ENCODE results near the gene STIM1.

The STIM1 gene

DNA sequence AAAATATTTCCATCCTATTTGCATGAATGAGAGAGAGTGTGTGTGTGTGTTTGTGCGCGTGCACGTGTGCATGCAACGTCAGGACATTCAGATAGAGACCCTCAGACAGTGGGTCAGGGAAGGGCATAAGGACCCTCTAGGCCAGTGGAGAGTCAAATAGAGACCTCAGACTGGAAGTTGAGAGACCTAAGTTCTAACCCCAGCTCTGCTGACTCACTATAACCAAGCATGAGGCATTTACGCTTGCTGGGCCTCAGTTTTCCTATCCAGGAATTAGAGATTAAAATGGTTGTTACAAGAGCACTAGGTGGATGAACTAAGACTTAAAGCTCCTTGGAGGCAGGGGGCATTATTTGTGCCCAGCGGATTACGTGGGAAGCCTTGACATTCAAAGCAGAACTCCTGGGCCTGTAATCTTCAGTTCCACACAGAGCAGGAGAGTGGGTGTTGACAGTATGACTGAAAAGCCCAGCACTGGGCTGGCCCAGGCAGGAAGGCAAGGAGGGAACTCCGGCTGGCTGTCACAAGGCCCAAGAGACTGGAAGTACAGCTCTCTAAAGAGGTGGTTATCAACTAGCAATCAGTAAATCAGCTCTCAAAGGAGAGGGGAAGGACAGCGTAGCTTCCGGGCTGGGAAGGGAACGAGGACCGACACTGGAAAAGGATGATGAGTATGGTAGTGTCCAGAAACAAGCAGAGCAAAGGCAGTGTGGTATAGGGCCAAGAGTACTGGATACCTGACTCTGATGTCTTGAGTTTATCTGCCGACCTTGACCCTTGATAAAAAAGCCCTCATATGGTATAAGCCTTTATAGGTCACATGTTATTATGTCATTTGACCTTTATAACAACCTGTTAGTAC, 23.9 kb upstream of the STIM1 start:
- DNase-seq, result no peak

DNA sequence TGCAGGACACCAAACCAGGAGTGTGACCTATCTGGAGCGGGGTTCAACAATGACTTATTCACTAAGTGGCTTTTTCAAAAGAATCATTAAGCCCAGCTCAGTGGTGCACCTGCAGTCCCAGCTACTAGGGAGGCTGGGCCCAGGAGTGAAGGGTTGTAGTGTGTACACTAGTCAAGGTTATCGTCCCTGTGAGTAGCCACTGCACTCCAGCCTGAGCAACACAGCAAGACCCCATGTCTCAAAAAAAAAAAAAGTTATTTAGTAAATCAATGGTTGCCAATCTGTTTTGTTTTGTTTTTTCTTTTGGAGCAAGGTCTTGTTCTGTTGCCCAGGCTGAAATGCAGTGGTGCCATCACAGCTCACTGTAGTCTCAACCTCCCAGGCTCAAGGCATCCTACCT, 22.6 kb upstream of the STIM1 start:
- DNase-seq, result no peak

DNA sequence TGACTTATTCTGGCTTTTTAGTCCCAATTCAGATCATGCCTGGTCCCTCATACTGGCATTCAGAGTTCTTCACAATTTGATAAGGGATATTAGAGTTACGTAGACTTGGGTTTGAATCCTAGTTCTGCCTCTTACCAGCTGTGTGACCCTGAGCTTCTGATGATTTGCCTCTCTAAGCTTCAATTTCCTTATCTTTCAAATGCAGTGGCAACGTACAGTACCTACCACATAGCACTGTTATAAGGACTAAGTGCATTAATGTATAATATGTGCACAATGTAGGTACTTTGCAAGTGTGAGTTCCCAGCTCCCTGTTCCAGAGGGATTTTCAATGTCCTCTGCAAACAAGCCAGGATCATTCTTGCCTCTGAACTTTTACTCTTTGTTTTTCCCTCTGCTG, 22.0 kb upstream of the STIM1 start:
- no peak for DNase-seq

- DNase-seq, result no peak
Measured at GRCh38 chr11:3834349-3834663, 21.2 kb upstream of the STIM1 start.

DNA sequence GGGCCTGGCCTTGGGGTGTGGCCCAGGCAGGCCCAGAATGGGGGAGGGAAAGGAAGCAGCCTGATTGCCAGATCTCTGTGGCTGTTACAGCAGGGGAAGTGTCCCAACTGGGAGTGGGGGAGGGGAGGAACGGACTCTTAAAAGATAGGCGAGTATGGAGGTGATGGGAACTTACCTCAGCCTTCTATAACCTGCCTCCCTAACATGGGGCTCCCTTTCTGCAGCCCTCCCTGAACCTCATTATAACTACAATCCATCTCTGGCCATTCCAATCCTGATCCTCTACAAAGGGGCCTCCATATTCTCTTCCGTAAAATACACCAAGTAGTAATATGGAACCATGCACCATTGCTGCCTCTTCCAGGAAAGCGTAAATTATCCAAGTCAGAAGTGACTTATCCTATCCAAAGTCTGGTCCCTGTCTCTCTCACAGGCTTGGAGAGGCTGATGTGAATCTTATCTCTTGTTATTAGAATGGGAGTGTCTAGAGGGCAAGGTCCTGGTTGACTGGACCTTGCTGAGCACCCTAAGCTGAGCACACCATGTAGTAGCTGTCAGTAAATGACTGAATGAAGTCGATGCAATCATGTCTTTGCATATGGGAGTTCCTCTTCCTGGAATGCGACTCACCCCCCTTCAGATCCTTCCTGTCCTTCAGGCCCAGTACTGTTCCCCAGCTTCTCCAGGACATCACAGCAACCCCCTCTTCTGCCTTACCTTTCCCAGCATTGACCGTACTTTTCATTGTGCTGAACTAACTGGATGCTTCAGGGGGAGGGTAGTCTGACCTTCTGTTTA, 20.6 kb upstream of the STIM1 start:
- DNase-seq, result no peak

DNA sequence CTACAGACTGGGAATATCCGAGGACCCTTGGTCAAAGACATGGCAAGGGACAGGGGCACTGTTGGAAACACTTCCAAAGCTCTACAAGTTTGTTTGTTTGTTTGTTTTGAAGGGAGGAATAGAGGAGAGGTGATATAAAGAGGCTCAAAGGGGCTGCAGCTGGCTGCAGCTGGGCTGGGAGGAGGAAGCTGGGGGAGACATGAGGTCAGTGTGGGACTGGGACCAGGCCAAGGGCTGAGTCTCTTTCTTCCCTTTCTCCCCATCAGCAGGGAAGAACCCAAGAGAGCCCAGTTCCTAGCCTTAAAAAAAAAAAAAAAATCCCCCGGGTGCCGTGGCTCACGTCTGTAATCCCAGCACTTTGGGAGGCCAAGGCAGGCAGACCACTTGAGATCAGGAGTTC, 19.7 kb upstream of the STIM1 start:
- no peak for DNase-seq

DNA sequence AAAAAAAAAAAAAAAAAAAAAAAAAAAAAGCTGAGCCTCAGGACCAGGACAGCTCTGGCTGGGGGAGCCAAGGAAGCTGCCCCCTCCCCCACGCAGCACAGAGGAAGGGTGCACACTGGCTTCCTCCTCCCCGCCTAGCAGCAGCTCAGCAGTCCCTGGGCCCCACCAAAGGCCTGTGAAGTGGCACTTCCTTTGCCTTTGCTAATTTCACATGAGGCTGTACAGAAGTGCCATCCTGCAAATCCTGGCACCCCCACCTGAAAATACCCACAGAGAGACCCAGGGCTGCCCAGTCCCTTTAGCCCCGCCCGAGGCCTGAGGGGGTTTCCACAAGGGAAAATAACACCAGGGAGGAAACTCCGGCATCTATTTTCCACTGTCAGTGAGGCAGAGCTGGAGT, 18.6 kb upstream of the STIM1 start:
- DNase-seq, result no peak

DNA sequence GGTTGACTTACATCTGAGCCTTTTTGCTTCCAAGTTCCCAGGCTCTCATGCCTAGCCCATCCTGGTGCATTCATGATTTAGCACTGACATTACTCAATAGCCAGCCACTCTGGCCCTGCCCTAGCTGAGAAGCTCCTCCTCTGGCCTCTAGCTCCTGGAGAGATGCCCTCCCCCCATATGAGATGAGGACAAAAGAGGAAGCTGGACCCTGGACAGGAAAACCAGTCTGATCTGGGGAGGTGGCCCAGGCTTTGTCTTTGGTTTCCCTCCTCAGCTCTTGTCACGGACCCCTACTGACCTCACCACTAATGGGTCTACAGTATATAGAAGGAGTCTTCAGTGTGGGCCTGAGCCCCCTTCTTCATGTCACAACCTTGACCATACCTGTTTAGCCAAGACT, 17.7 kb upstream of the STIM1 start:
- DNase-seq, result no peak

- DNase-seq, result no peak
Measured at GRCh38 chr11:3838504-3838903, 17.0 kb upstream of the STIM1 start.

DNA sequence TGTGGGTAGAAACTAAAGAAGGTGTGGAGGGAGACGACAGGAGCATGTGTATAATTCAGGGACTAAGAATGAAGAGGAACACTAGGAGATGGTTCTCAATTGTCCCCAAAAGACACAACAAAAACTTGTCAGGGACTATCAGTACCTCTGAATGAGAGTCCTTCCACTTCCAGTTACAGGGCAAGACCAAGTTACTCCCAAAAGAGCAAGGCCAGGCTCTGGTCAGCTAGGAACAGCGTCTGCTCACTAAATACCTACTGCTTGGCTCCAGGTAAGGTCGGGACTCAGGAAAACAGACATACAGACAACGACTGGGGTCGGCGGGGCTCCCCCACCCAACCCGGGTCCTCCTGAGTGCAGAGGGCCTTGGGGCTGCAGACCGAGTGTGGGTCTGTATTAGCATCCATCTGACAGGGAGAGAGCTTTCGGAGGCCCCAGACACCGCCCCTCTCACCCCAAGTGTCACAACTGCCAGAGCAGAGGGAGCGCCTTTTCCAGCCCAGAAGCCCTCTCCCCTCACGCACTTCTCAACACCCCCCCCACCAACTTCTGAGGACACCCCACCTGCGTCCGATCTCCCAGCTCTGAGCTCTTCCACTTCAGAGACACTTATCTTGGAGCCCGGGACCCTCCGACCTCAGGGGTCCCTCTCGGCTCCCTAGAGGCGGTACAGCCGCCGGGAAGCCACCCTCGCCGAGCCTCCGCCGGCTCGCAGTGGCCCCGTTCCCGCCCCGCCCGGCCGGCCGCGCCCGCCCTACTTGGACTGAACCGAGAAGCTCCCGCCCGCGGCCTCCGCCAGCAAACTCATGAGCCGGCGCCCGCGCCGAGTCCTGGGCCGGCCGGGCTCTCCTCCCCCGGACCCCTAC, 15.2 kb upstream of the STIM1 start:
- no peak for DNase-seq

- peak; percentile 48 for DNase-seq
Measured at GRCh38 chr11:3840870-3841425, 14.5 kb upstream of the STIM1 start, which contains the start of gene RHOG. Gene RHOG, minus strand, starts transcription at chr11:3840959. Its CDS starts 12,821 bp downstream, at chr11:3828138.

DNA sequence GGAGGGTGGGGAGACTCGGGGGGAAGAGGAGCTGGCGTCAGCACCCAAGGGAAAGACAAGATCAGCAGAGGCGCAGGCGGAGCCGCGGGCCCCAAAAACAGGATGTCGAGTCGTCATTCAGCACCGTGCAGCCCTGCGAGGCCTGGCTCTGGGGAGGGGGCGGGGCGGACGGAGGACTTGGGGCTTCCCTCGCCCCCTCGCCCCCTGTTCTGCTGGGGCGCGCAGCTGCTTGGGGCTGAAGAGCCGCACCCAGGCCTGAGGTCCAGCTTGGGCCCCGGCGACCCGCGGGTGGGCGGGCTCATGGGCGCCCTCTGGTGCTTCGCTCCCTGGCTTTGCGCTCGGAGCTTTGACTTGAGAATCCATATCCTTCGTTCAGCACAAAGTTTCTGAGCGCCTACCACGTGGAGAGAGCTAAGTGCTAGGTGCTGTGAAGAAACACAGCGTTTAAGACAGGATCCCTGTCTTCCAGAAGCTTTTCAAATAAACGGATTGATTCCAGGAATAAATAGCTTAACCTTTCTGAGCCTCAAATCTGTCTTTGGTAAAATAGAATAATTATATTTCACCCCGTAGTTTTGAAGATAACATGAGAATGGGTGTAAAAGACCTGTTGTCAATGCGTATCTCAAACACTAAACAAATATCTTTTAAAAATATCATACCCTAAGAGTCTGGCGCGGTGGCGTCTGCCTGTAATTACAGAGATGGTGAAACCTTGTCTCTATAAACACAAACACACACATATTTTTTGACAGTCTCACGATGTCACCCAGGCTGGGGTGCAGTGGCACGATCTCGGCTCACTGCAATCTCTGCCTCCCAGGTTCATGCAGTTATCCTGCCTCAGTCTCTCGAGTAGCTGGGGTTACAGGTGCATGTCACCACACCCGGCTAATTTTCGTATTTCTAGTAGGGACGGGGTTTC, 13.8 kb upstream of the STIM1 start:
- DNase-seq, result peak; percentile 66

GRCh38 chr11:3843326-3843725, 12.1 kb upstream of the STIM1 start:
- no peak for DNase-seq

- DNase-seq, result no peak
Measured at GRCh38 chr11:3845246-3845645, 10.2 kb upstream of the STIM1 start.

- DNase-seq, result no peak
Measured at GRCh38 chr11:3845670-3846069, 9.8 kb upstream of the STIM1 start.

DNA sequence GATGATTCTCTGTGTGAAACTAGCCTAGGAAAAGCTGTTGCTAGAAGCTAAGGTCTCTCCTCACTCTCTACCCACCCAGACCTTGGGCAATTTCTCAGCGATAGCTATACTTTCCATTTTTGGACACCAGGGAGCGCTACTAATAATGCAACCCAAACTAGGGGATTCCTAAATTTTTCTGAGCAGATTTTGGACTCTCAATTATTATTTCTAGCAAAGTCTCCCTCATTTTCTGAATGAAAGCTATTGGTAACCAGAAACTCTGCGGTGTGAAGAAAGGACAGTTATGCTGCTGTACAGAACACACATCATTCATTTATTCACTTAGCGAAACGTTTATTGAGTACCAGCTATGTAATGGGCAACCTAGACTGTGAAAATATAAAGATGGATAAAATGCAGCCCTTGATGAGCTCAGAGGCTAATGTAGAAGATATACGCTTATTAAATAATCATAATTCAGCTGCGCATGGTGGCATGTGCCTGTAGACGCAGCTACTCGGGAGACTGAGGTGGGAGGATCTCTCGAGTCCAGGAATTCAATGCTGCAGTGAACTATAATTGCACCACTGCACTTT, 6.1 kb upstream of the STIM1 start:
- no peak for DNase-seq

- DNase-seq, result no peak
Measured at GRCh38 chr11:3853545-3853842, 2.0 kb upstream of the STIM1 start.

DNA sequence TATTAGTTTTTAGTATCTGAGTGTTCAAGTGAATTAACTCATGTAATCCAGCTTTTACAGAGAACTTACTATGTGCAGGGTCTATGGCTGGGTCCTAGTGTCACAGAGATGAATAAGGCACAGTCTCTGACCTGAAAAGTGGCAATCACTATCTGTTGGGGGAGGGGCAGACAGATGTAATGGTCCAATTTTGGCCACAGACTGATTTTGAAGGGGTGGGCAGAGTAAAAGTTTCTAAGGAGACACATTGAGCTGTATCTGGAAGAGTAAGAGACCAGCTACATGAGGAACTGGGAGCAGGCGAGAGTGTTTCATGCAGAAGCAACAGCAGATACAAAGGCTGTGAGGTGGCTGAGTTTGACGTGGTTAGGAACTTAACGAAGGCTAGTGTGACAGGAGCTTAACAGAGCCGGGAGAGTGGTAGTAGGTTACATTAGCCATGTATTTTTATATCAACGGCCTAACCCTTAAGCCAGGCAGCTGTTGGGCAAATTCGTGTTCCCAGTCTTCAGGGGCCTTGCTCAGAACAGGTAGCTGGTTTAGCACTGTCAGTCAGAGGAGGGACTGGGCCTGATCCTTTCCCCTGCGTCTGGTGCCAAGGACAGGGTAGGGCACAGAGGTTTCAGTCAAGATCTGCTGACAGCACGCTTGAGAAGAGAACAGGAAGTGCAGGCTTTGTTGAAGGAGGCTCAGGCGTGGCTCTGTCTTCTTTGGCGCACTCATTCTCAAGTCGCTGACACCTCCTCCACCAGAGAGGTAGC, 1.4 kb upstream of the STIM1 start:
- no peak for DNase-seq

DNA sequence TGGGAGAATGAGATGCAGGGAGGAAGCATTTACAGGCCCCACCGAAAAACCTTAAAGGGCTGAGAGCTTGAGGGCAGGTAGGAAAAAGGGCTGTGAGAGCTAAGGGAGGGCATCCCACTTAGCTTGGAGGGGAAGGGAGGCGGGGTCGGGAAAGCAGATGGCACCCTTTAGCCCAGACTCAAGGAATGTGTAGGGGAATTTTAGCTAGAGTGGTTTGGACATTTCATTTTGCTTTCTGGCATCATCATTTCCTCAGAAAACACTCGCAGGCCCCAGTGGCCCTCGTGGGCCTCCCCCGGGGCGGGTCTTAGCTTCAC, 846 bp upstream of the STIM1 start:
- no peak for DNase-seq

DNA sequence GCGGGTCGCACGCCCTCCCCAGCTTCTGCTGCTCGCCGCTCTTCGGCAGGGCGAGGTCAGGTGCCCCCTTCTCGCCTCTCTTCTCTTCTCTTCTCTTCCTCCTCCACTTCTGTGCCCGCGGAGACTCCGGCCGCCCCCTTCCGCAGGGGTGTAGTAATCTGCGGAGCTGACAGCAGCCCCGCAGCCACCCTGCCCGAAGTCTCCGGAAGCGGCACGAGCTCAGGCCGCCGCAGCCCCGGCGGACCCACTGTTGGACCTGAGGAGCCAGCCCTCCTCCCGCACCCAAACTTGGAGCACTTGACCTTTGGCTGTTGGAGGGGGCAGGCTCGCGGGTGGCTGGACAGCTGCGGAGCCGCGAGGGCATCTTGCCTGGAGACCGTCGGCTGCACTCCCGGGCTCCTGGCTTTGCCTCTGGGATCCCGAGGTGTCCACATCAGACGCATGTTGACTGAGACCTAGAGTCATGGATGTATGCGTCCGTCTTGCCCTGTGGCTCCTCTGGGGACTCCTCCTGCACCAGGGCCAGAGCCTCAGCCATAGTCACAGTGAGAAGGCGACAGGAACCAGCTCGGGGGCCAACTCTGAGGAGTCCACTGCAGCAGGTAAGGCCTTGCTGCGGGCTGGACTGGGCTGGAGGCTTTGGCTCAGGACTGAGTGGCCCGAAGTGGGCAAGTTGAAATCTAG, 486 bp downstream of the STIM1 start:
- no peak for DNase-seq

Measured in NCI-H1092 (cell line).